ENCODE data around the gene PCAT7.
"Not testable (repeated sequence)": the region's sequence is repeated elsewhere in the genome, so short reads cannot be mapped to it uniquely, and the experiment has no call there.

The PCAT7 gene

GRCh38 chr9:94554439-94555331 lies at the start of gene PCAT7:
Gene PCAT7 (plus strand): TSS chr9:94555083.
- peak; percentile 69 for DNase-seq

- DNase-seq, result not testable (repeated sequence)
Measured at GRCh38 chr9:94506370-94506769, 48.5 kb upstream of the PCAT7 start.

GRCh38 chr9:94507531-94508258 lies 47.2 kb upstream of the PCAT7 start:
- DNase-seq, result no peak

GRCh38 chr9:94511134-94511954 lies 43.5 kb upstream of the PCAT7 start:
- no peak for DNase-seq

- no peak for DNase-seq
Measured at GRCh38 chr9:94511955-94512265, 43.0 kb upstream of the PCAT7 start.

- no peak for DNase-seq
Measured at GRCh38 chr9:94514722-94515121, 40.2 kb upstream of the PCAT7 start.

- DNase-seq, result no peak
Measured at GRCh38 chr9:94517254-94517653, 37.6 kb upstream of the PCAT7 start.

DNA sequence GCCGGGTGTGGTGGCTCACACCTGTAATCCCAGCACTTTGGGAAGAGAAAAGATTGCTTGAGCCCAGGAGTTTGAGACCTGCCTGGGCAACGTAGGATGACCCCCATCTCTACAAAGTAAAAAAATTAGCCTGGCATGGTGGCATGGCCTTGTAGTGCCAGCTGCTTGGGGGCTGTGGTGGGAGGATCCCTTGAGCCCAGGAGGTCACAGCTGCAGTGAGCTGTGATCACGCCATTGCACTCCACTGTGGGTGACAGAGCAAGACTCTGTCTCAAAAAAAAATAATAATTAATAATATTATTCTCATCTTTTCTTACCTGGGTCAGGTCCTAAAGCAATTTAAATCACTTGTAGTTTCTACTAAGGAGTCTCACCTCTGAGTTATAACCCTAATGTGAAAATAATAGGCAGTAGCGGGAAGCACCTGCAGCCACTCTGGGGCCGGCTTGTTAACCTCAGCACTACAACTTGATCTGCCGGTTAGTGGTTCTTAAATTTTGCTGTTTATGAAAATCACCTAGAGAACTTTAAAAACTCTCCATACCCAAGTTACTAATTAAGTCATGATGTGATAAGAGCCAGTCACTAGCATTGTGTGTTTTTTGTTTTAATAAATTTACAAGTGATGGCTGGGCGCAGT lies 29.4 kb upstream of the PCAT7 start:
- no peak for DNase-seq

- no peak for DNase-seq
Measured at GRCh38 chr9:94526271-94526670, 28.6 kb upstream of the PCAT7 start.

GRCh38 chr9:94526951-94527350 lies 27.9 kb upstream of the PCAT7 start:
- DNase-seq, result no peak

DNA sequence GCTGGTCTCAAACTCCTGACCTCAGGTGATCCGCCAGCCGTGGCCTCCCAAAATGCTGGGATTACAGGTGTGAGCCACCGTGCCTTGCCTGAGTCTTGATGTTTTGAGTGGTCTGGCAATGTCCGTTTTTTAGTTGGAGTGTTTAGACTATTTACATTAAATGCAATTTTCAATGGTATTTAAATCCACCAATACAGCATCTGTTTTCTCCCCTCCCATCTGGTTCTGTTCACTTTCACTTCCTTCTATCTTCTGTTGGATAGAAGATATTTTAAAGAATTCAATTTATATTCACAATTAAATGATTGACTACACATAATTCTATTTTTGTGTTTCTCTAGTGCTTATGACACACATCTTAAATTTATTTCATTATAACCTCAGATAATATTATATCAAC lies 26.0 kb upstream of the PCAT7 start:
- no peak for DNase-seq

GRCh38 chr9:94533155-94533554 lies 21.7 kb upstream of the PCAT7 start:
- no peak for DNase-seq

- DNase-seq, result no peak
Measured at GRCh38 chr9:94533601-94534000, 21.3 kb upstream of the PCAT7 start.

DNA sequence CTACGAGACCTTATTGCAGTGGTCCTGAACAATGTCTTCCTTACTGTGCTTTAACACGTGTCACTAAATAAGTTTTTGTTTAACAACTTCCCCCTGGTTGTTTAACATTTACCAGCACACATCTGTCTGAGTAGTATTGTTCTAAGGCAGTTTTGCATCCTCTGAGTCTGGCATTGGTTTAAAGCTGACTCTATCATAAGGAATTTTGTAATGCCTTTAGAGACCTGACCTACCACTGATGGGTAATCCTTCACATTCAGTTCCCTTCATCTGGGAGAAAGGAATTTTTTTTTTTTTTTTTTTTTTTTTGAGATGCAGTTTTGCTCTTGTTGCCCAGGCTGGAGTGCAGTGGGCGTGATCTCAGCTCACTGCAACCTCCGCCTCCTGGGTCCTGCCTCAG lies 20.0 kb upstream of the PCAT7 start:
- no peak for DNase-seq

GRCh38 chr9:94538908-94539307 lies 16.0 kb upstream of the PCAT7 start:
- no peak for DNase-seq

DNA sequence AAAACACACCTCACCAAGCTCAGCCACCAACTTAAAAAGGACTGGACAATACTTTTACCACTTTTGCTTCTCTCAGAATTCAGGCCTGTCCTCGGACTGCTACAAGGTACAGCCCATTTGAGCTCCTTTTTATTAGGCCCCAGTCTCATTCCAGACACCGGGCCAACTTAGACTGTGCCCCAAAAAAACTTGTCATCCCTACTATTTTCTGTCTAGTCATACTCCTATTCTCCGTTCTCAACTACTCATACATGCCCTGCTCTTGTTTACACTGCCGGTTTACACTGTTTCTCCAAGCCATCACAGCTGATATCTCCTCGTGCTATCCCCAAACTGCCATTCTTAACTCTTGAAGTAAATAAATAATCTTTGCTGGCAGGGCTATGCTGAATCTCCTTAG lies 10.5 kb upstream of the PCAT7 start:
- DNase-seq, result not testable (repeated sequence)

GRCh38 chr9:94545940-94546339 lies 8.9 kb upstream of the PCAT7 start:
- DNase-seq, result no peak

DNA sequence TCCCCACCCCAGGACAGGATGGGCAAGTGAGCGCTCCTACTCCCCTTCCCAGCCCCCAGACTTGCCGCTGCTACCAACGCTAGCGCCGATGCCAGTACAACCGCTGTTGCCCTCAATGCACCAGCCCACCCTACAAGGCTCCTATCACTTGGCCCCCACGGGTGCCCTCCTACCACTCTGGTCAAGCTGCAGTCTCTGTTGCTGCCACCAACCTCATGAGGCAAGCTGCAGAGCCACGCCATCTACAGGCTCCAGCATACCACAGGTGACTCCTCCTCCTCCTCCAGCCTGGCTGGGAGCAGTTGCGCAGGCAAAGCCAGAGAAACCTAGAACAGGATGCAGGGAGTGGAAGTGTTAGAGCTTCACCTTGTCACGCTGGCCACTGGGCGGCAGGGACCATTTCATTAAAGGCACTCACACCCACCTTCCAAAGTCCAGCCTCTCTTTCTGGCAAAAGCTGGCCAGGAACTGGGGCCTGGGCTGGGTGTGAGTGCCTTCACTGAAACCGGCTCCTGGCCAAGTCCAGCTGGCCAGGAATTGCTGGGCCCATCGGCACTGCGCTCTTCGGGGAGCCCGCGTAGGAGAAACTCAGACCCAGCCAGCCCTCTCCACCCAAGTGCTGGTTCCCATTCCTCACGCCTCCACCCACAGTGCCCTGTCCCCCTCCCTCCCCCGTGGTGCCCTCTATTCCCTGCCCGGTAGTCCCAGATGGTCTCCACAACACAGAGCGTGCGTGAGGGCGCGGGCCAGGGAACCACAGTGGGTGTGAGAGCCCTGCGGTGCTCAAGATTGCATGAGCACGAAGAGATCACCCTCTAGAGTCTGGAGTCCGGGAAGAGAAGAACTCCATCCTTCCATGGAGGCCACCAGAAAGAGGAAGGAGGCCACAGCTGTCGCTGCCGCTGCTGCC lies 1.6 kb upstream of the PCAT7 start:
- DNase-seq, result no peak

DNA sequence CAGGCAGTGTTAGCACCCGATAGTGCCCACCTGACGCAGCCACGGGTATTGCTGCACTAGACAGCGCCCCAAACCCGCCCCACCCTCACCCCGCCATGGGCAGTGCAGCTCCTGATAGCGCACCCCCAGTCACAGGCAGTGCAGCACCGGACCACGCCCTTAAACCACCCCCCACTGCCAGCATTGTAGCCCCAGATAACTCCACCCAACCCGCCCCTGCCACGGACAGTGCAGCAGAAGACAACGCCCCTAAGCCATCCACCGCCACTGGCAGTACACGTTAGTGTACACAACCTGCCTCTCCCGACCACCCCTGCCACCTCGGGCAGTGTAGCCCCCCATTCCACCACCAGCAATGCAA lies 825 bp upstream of the PCAT7 start:
- no peak for DNase-seq

GRCh38 chr9:94557376-94557775 lies 2.5 kb downstream of the PCAT7 start:
- no peak for DNase-seq

DNA sequence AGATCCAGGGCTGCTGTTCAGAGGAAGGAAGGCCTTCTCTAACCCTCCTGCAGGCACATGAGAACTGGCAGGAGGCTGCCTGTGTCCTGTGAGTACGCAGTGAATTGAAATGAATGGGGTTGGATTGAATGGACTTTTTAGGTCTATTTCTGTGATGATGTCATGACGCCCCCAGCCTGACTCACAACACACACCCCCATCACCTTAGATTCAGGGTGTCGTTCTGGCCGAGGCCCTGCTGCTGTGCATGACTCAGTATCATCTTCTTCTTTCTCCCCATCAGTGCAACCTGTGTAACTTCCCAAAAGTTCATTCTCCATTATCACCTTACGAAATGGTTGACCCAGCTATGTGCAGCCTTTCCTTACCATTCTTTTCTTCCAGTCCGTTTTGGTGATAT lies 5.4 kb downstream of the PCAT7 start:
- no peak for DNase-seq

GRCh38 chr9:94563548-94563947 lies 8.7 kb downstream of the PCAT7 start:
- no peak for DNase-seq

Data from RPMI8226 (cell line).